GM18870 (cell line): Measurements from ENCODE around the gene USHBP1.

Experiments
- ATAC-seq: cut with Tn5 transposase; IDR thresholded peaks from one replicate; pipeline ENCODE4 v1.9.1; 2021; ENCODE audit warnings: moderate library complexity; ENCODE audit not compliant: unreplicated experiment

The USHBP1 gene

DNA sequence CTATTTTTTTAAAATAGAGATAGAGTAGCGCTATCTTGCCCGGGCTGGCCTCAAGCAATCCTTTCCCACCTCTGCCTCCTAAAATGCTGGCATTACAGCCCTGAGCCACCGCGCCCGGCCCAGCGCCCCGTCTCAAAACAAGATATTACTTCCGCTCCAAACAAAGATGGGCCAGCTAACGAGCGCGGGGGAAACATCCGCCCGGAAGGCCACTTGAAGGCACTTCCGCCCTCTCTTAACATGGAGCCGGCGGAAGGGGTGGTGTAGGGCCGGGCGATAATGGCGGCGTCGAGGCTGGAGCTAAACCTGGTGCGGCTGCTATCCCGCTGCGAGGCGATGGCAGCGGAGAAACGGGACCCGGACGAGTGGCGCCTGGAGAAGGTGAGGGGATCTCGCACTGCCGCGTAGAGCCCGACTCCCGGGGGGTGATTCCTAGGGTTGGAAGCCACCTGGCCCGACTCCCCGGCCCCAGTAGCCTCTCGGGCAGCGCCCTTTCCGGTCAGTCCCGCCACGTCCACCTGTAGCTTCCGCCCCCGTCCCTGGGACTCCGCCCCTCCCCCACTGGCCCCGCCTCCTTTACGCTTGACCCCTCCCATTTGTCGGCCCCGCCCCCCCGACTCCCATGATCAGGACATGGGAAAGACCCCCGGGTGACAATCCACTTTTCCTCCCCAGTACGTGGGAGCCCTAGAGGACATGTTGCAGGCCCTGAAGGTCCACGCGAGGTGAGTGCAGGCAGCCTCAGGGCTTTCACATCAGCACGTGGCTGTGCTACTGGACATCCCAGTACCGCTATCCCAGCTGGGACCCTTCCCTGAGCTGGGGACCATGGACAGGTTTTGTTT is 49.2 kb downstream of the USHBP1 start, which contains the start of gene USE1:
Gene USE1, plus strand, starts transcription at position 231 of the 845 bp plus-strand sequence. Its CDS starts 49 bp downstream, at position 280.
- peak; percentile 68 for ATAC-seq

DNA sequence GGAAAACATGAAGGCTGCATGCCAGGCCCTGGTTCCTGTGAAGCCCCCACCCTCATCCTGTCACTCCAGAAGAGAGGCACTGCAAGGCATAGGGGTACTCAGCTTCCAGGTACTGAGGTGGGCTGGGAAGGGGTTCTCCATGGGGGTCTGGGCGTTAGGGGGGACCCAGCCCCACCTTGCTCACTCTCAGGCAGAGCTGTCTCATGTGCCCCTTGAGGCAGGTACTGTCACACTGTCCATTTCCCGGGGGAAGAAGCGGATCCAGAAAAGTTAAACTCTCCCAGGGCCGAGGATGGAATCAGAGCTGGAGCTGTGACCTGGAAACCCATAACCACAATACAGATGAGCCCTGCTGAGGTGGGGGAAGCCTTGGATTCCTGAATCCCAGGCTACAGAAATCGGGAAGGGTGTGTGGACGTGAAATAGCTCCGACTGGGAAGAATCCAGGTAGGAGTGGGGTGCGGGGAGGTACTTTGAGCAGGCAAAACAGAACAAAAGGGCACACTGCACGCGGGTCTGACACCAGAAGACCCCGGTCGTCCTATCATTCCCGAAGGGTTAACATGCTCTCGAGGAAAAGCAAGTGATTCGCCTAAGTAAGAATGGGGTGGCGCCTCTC is 49.9 kb downstream of the USHBP1 start:
- ATAC-seq = no peak

DNA sequence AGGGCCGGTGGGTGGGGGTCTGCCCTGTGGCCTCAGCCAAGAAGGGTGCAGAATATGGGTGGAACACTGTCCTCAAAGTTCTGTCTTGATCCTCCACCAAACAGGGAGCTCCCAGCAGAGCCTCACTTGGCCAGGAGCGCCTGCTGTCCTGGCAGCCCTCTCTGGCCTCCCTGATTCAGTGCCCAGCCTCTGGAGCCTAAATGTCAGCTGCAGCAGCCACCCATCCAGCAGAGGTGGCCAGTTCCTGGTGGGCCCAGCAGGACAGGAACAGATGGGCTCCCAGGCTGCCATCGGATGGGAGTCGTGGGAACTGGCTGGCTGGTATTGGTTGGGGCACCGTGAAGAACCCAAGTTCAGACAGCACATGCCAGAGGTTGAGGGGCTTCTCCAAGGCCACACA is 51.2 kb downstream of the USHBP1 start:
- no peak for ATAC-seq

DNA sequence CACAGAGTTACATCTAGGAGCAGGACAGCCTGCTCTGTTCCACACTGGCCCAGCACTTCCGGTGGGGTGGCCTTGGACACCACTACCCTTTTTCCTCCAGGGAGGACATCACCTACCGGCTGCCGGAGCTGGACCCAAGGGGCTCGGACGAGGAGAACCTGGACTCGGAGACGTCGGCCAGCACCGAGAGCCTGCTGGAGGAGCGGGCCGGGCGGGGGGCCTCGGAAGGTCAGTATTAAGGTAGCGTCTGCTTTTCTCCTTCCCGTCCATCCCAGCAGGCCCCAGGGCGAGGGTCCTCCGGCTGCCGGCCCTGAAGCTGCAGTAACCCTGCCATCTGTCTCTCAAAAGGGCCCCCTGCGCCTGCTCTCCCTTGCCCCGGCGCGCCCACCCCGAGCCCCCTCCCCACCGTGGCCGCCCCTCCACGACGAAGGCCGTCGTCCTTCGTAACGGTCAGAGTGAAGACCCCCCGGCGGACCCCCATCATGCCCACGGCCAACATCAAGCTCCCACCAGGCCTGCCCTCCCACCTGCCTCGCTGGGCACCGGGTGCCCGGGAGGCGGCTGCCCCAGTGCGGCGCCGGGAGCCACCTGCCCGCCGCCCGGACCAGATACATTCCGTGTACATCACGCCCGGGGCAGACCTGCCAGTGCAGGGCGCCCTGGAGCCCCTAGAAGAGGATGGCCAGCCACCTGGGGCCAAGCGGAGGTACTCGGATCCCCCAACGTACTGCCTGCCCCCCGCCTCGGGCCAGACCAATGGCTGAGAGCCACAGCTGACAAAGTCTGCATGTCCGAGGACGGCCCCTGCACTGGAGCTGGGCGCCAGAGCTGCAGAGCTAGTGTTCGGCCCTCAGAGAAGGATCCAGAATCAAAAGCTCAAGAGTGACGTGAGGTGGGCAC is 52.7 kb downstream of the USHBP1 start:
- no peak for ATAC-seq

DNA sequence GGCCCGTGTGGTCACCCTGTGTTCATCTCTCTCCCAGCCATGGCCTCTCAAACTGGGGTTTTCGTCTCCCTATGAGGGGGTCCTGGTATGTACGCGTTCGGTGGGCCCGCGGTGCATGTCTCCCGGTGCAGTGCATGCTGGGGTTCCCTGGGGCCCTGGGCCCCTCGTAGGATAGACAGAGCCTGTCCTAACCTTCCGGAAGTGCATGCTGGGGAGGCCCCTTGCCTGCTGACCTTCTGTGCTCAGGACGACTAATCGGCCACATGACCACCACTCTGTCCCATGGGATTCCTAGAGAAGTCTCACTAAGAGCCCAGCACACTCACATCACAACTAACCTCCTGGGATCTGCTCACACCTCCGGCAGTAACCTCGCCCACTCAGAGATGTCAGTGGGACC is 54.2 kb downstream of the USHBP1 start:
- ATAC-seq = no peak

DNA sequence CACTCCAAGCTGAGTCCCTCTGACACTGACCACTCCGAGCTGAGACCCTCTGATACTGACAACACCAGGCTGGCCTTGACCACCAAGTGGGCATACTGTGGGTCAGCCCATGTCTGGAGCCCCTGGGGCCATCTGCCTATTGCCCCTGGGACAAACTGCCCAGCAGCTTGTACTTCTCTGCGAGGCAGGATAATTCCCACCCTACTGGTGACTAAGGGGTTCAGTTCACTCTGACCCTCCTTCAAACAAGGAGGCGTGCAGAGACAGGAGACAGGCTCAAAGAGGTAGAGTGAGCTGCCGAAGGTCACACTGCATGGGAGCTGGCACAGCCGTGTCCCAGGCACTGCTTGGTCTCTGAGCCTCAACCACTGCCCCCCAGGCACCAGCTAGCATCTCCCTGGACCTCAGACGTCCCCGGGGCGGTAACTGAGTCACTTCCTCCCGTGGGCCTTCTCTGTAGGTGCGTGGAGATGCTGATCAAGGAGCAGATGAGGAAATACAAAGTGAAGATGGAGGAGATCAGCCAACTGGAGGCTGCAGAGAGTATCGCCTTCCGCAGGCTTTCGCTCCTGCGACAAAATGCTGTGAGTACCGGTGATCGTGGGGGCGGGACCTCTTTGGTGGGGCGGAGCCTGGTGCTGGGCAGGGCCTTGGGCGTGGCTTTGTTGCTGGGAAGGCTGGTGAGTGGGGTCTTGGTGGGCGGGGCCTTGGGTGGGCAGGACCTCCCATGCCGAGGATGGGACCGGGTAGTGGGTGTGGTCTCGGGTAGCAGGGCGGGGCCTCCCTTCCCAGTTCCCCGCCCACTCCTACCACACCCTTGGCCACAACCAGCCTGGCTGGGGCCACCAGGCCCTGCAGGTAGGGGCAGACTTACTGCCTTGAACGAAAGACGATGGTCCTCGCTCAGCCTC is 55.2 kb downstream of the USHBP1 start:
- no peak for ATAC-seq

DNA sequence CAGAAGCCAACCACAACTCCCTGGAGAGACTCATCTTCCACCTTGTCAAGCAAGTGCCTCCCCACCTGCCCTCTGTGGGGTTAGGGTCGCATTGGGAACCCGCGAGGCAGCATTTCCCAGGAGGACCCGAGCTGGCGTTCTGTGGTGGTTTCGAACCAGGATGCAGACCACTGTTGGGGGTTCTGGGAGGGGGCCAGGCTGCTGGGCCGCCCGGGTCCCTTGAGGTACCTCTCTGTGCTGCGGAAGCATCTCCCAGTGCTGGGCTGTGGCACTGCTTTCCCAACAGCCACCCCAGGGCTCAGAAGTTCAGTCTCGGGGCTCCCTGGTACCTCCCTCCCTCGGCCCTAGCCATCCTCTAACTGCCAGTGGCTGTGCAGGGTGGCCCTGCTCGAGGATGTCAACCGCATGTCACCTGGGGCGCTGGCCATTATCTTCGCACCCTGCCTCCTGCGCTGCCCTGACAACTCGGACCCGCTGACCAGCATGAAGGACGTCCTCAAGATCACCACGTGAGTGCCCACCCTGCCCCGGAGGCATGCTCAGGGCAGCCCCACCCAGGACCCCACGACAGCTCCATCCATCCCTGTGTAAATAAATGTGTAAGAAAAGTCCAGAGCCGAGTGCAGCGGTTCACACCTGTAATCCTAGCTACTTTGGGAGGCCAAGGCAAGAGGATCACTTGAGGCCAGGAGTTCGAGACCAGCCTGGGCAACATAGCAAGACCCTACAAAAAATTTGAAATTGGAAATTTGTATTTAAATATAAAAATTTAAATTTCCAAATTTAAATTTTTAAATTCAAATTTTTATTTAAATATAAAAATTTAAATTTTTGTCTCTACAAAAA is 57.6 kb downstream of the USHBP1 start:
- ATAC-seq = no peak

DNA sequence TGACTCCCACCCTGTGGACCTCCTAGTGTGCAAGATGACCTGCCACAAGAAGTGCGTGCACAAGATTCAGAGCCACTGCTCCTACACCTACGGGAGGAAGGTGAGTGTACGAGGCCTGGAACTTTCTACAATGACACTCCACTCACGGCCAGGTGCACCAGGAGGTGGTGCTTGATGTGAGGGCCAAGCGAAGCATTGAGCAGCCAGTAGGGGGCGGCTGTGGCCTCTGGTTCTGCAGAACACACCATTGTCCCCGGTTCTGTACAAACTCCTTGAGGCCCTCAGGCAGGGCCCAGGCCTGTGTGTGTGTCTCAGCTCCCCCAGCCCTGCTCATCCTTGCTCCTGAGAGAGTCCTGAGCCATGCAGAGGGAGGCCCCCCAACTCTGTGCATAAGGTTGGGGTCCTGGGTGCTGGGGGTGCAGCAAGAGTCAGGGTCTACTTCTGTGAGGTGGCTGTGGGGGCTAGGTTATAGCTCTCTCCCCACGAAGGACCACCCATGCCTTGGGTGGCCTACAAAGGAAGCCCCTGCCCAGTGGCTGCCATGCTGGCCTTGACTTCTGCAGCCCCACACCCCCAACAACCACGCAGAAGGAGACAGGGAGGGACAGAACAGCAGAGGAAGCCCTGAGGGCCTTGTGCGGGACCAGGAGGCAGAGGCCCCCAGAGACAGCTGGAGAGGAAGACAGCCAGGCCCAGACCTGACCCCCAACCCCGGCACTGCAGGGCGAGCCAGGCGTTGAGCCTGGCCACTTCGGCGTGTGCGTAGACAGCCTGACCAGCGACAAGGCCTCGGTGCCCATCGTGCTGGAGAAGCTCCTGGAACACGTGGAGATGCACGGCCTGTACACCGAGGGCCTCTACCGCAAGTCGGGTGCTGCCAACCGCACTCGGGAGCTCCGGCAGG is 59.1 kb downstream of the USHBP1 start:
- no peak for ATAC-seq

DNA sequence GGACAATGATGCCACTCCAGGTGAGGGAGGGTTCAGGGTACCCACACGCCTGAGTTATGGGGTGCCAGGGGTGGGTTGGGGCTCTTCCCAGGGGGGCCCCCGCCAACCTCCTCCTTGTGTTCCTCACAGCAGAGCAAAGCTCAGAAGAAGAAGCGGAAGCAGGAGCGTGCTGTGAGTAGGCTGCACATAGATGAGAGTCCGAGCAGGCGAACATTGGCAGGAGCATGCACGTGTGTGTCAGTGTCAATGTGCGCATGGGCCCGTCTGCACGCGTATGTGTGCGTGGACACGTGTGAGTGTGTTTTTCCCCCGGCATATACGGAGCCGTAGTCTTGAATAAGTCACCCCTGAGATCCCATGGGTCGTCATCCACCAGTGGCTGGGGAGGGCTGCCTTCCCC is 61.8 kb downstream of the USHBP1 start:
- ATAC-seq = no peak

DNA sequence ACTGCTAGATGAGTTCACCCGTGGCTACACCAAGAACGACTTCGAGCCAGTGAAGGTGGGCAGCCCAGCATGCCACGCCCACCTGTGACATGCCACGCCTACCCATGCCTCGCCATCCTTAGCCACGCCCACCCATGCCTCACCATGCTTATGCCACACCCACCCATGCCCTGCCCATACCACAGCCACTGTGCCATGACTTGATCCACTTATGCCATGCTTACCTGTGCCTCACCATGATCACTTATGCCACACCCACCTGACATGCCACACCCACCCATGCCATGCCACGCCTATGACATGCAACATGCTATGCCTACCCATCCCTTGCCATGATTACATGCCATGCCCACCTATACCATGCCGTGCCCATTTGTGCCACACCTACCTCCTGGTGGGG is 62.3 kb downstream of the USHBP1 start:
- ATAC-seq = no peak

DNA sequence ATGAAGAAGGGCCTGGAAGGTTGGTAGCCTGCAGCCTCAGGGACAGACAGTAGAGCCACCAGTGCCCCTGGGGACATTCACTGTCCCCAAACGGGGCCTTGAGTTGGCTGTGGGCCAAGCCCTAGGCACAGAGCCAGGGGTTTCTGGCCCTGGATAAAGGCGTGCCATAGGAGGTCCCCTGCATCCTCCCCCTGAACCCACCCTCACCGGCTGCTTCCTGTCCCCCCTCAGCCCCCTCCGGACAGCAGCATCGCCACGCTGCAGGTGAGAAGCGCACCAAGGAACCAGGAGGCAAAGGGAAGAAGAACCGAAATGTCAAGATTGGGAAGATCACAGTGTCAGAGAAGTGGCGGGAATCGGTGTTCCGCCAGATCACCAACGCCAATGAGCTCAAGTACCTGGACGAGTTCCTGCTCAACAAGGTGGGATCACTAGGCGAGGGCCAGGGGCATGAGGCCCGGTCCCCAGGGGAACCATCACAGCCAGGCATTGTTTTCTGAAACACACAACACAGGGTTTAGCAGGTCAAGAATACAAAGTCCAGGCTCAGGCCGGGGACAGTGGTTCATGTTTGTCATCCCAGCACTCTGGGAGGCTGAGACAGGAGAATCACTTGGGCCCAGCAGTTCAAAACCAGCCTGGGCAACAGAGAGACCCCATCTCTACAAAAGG is 64.0 kb downstream of the USHBP1 start:
- no peak for ATAC-seq
